DND-41 (cell line): ENCODE measurements around the gene SIL1.

Source experiments
- CTCF ChIP-seq: IDR thresholded peaks from 2 replicates; pipeline ENCODE4 v1.5.1; 2012; ENCODE audit warnings: borderline replicate concordance, low read length, moderate library complexity, mild to moderate bottlenecking; ENCODE audit not compliant: poor library complexity, severe bottlenecking; ENCODE audit errors: extremely low read depth
- EZH2 ChIP-seq: IDR thresholded peaks from 3 replicates; pipeline ENCODE4 v1.6.1; 2012; ENCODE audit warnings: borderline replicate concordance, low read depth, mild to moderate bottlenecking, moderate library complexity, low read length, inconsistent platforms; ENCODE audit not compliant: severe bottlenecking

- no peak for TF ChIP-seq CTCF
- TF ChIP-seq EZH2 = no peak
These were observed 80.8 kb downstream of the SIL1 start for GRCh38 chr5:139117342-139117884.
